IPS-11a (cell line): ENCODE measurements around the gene PGAP2.
"Not testable (repeated sequence)": the region's sequence is repeated elsewhere in the genome, so short reads cannot be mapped to it uniquely, and the experiment has no call there.

Source experiments
- H3K4me3 ChIP-seq: one replicate; pipeline ENCODE4 v1.5.1; 2013; ENCODE audit warnings: low read depth, low read length, control low read depth

PGAP2 gene

DNA sequence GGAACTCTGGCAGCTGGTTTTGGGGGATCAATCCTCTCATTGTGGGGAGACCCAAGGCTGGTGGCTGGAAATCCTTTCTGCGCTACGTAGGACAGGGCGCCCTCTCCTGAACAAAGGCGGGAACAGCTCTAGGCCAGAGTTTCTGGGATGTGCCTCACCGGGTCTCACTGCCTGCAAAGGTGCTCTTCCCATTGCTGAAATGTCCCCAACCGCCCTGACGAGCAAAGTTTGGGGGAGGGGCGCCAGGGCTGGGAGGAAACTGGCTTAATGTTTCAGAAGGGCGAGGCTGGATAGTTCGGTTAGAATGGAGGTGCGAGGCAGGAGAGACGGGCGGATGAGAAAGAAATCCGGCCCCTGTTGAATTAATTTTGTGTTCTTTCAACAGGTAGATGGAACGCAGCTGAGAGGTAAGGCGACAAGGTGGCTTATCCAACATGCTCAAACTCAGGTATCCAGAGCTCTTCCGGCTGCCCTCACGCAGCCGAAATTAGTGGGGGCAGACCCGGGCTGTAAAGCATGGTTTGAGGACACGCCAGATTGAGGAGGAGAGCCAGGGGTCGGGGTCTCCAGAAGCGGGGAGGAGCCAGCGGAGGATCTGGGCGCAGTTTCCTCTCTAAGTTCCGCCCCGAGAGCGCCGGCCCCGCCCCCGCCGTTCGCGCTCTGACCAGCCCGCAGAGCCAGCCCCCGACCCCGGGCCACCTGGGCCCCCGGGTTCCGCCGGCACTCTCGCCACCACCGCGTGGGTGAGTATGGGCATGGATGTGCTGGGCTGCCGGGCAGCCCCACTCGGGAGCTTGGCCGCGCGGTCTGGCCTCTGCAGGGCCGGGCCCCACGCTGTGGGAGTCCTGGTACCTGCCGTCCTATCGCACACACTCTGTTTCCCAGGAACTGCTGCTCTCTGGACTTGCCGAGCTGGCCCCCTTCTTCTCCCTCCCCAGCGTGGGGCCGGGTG is at the start of gene PGAP2:
TSS of gene PGAP2 (plus strand) at position 652 of the 952 bp plus-strand sequence. CDS start 2,700 bp downstream, outside the sequence.
- H3K4me3 ChIP-seq = peak within 1 kb of the TSS; percentile 56

DNA sequence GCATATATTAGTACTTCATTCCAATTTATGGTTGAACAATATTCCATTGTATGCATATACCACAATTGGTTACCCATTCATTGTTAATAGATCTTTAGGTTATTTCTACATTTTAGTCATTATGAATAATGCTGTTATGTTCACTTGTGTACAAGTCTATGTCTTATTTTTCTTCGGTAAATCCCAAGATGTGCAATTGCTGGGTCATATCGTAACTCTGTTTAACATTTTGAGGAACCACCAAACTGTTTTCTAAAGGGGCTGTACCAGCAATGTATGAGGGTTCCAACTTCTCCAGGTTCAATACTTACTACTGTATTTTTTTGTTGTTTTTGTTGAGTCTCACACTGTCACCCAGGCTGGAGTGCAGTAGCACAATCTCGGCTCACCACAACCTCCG is 44.1 kb upstream of the PGAP2 start:
- H3K4me3 ChIP-seq = no peak overlapping the region

DNA sequence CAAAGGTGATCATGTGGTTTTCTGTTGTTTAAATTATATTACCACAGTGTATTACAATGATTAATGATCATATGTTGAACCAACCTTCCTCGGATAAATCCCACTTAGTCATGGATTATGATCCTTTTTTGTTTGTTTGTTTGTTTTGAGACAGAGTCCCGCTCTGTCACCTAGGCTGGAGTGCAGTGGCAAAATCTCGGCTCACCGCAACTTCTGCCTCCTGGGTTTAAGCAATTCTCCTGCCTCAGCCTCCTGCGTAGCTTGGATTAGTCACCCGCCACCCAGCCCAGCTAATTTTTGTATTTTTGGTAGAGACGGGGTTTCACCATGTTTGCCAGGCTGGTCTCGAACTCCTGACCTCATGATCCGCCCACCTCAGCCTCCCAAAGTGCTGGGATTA is 41.5 kb upstream of the PGAP2 start:
- not testable (repeated sequence) for H3K4me3 ChIP-seq

DNA sequence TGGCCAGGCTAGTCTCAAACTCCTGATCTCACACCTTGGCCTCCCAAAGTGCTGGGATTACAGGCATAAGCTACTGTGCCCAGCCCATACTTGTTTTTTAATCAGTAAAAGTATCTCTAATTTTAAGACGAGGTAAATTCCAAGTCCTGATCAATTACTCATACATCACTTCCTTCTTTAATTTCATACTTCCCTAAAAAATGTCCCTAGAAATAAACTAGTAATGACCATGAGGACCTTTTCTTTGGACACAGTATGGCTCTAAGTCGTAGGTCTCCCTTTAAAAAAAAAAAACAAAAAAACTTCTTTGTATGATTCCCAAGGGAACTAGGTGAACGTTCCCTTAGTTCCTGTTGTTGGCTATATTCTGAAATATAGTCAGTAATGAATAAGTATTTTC is 40.8 kb upstream of the PGAP2 start:
- H3K4me3 ChIP-seq = no peak overlapping the region

DNA sequence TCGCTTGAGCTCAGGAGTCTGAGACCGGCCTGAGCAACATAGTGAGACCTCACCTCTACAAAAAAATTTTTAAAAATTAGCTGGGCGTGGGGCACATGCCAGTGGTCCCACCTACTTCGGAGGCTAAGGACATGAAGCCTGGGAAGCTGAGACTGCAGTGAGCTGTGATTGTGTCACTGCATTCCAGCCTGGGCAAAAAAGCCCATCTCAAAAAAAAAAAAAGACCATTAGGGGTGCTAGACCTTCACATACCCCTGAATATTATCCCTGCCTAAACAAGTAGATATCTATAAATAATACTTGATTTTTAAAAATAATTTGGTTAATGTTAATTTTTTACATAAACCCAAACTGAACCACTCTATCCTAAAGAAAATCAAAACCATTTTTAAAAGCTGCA is 35.2 kb upstream of the PGAP2 start:
- H3K4me3 ChIP-seq = no peak overlapping the region

DNA sequence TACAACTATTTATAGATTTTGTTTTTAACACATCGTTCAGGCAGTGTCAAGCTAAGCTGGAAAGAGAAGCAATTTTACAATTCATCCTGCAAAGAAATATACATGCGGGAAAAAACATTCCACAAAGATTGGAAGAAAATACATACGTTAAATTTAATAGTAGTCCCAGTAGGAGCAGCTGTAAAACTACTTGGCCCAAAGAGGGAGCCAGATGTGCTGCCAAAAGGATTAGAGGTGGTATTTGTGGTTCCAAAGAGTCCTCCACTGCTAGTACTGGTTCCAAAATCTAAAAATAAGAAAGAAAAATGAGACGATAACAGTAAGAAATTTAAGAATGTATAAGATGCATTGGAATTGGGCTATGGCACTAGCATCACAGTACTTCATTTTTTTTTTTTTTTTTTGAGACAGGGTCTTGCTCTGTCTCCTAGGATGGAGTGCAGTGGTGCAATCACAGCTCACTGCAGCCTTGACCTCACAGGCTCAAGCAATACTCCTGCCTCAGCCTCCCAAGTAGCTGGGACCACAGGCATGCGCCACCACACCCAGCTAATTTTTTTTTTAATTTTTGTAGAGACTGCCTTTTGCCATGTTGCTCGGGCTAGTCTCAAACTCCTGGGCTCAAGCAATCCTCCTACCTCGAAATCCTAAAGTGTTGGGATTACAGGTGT is 32.5 kb upstream of the PGAP2 start:
- no peak overlapping the region for H3K4me3 ChIP-seq

DNA sequence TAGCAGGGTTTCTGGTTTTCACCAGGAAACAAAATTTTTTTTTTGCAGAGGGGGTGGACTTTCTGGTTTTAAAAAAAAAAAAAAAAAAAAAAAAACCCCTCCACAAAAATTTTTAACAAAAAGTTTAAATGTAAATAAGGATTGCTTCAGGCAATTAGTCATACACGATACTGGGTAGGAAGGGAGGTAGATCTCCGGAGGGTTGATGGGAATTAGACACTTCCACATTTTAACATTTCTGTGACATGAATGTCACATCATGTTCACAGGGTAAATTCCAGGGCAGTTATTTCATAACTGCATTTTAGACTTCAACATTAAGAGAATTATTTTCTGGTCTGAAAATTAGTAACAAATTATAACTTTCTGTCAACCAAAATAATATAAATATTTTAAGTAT is 26.9 kb upstream of the PGAP2 start:
- no peak overlapping the region for H3K4me3 ChIP-seq

DNA sequence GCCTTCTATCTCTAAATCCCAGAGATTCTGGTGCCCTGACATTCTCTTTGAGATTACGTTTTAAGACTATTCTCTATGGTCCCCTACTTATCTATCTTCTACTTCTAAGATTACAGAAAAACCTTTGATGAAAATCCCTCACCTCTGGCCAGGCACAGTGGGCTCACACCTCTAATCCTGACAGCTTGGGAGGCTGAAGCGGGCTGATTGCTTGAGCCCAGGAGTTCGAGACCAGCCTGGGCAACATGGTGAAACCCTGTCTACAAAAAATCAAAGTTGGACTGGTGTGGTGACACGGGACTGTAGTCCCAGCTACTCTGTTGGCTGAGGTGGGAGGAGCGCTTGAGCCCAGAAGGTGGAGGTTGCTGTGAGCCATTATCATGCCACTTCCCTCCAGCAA is 25.4 kb upstream of the PGAP2 start:
- no peak overlapping the region for H3K4me3 ChIP-seq

DNA sequence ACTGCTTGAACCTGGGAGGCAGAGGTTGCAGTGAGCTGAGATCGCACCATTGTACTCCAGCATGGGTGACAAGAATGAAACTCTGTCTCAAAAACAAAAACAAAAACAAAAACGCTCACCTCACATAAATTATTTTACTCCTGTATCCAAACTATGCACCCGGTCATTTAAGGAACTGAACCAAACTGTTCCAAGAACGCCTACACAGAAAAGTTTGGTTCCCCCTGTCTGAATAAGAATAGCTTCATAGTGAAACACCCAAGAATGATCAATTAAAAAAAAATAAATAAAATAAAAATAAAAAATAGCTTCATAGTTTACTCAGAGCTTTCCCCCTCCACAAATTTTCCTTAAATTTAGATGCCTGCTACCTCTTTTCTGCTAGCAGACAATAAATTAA is 24.7 kb upstream of the PGAP2 start:
- no peak overlapping the region for H3K4me3 ChIP-seq

DNA sequence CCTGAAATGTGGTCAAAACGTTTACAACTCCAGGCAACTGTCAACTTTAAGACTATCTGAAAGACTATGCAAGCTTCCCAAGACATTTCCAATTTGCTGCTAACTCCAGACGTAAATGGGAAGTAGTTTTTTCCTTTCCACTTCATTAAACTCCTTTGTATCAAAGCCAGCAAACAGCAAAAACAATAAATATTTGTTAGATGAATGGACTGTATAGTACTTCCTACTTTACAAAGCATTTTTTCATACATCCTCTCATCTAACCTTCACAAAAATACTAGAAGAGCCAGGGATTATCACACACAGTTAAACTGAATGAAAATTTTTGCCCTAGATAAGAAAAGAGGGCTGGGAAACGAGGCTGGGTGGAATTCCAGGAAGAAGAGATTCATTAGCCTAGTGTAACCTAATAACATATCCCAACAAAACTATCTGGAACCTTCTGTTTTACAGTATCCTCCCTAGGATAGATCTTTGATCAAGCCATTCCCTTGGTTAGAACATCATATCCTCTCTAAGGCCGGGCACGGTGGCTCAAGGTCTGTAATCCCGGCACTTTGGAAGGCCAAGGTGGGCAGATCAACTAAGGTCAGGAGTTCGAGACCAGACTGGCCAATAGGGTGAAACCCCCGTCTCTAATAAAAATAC is 21.5 kb upstream of the PGAP2 start:
- H3K4me3 ChIP-seq = no peak overlapping the region

DNA sequence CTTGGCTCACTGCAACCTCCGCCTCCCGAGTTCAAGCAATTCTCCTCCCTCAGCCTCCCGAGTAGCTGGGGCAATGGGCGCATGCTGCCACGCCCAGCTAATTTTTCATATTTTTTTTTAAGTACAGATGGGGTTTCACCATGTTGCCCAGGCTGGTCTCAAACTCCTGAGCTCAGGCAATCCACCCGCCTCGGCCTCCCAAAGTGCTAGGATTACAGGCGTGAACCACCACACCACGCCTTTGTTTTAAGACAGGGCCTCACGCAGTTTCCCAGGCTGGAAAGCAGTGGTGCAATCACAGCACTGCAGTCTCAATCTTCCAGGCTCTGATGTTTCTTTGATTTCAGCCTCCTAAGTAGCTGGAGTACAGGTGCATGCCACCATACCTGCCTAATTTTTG is 14.0 kb upstream of the PGAP2 start:
- not testable (repeated sequence) for H3K4me3 ChIP-seq

DNA sequence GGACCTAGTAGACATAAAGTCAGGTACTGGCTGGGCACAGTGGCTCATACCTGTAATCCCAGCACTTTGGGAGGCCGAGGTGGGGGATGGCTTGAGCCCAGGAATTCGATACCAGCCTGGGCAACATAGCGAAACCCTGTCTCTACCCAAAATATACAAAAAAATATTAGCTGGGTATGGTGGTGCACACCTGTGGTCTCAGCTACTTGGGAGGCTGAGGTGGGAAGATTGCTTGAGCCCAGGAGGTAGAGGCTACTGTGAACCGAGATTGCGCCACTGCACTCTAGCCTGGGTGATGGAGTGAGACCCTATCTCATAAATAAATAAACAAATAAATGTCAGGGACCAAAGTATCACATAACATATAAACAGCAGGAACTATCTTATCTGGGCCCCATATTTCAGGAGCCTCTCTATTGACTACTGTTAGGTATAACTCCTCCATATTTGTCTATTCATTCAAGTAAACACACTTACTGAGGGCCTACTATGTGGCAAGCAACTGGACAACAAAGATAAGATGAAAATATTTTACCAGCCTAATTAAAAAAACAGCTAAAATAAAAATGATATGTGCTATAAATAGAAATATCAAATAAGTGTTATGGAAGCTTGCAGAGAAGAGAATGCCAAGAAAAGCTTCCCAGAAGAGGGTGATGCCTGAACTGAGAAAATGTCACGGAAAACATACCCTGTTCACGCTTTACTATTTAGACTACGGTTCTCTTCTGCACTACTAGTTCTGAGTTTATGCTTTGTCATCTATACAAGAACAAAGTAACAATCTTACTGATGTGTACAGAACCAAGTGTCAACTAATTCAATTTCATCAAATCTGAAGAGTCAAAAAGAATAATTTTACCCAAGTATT is 13.0 kb upstream of the PGAP2 start:
- H3K4me3 ChIP-seq = peak overlapping the region; percentile 66

DNA sequence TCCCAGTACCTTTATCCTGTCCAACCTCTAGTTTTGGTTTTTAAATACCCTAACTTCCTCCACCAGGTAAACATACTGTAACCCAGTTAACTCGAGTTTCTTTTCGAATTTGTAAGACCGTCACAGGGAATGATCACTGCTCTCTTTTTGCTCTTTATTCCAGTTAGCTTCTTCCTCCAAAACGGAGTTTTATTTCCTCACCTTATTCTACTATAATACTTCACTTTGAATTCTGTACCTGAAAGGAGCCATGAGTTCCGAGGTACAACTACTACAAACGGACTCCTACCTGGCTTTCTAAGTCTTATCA is 12.4 kb upstream of the PGAP2 start:
- H3K4me3 ChIP-seq = peak overlapping the region; percentile 66

DNA sequence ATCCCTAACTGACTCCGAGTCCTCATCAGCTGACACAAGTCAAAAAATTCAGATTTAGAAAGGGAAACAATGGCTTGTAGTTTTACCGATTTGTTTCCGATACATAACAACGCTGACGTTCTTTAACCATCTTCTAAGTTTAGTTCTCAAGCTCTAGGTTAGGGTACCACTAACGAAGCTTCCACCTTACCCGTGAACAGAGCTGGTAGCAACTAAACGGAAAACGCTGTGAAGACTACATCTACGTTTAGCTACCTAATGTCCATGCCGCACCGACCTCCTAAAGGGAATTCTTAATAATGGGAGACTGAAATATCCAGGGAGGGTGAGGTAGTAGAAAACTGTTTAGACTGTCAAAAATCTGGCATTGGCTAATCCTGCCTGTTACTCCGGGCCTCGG is 12.0 kb upstream of the PGAP2 start:
- peak overlapping the region; percentile 66 for H3K4me3 ChIP-seq

DNA sequence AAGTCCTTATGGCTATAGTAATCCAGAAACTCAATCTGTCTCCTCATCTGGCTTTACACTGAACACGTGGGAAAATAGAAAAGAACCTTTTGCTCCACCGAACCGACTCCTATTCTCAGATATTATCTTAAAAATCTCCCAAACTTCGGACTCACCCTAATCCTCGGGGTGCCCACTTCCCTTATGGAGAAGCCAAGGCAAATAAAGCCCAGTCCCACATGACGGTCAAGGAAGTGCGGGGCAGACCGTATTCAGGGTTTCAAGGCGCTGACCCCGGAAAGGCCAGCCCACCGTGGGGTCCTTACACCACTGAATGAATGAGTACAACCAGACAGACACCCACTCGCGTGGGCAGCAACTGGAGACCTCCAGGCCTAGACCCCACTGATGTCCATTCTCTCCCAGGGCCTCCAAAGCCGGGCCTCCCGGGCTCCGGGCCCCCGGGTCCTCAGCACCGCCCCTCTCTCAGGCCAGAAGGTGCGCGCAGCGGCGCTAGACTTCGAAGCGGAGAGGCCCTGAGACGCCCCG is 11.5 kb upstream of the PGAP2 start:
- H3K4me3 ChIP-seq = peak overlapping the region; percentile 66

DNA sequence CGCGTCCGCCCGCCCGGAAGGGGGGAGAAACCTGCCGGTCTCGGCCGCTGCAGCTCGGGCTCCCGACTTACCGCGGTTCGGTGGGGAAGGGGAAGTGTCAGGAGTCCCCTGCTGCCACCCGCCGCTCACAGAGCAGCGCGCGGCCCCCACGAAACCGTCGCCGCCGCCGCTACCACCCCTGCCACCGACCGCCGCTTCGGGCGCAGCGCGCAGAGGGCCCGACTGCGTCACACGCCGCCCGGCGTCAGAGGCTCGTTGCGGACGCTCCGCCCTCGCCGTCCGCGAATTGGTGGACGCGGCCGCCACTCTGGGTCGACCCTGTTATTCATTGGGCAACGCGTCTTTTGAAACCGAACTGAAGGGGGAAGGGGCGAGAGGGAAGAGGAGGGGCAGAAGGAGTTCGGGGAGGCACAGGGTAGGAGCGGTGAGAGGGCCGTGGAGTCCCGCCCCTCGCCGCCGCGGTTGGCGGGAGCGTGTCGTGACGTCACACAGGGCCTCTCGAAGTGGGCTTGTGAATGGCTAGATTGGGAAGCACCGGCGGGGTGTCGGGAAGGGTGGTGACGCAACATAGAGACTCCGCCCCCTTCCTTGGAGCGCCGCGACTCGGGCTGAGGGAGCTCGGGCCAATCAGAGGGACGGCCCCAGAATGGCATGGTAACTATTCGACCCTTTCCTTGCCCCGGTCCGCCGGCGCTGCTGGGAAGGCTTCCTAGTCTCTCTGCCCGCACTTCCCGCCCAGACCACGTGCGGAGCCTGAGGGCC is 10.8 kb upstream of the PGAP2 start, which contains the start of gene NUP98:
TSS of gene NUP98 (minus strand) at position 226 of the 762 bp plus-strand sequence. CDS start 15,437 bp downstream, outside the sequence.
- peak within 1 kb of the TSS; percentile 66 for H3K4me3 ChIP-seq

DNA sequence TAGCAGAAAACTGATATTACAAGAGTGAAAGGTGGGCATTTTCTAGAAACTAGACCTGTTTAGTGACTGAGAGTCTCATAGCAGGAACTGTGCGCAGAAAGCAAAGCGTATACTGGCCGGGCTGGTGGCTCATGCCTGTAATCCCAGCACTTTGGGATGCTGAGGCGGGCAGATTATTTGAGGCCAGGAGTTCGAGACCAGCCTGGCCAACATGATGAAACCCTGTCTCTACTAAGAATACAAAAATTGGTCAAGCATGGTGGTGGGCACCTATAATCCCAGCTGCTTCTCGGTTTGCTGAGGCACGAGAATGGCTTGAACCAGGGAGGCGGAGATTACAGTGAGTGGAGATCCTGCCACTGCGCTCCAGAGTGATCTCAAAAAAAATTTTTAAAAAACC is 9.2 kb upstream of the PGAP2 start:
- H3K4me3 ChIP-seq = no peak overlapping the region

DNA sequence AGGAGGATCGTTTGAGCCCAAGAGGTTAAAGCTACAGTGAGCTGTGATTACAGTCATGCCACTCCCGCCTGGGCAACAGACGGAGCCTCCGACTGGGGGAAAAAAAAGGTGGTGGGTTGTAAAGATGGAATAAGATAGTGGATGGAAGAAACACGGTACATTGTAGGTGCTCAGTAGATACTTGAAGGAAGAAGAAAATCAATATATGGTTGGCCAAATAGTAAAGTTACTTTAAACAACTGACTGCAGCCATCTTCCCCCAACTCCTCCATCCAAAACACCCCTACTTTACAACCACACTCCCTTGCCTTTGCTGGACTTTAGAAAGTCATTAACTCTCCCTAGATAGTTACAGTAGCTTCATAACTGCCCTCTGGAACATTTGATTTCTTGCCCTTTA is 8.5 kb upstream of the PGAP2 start:
- no peak overlapping the region for H3K4me3 ChIP-seq

DNA sequence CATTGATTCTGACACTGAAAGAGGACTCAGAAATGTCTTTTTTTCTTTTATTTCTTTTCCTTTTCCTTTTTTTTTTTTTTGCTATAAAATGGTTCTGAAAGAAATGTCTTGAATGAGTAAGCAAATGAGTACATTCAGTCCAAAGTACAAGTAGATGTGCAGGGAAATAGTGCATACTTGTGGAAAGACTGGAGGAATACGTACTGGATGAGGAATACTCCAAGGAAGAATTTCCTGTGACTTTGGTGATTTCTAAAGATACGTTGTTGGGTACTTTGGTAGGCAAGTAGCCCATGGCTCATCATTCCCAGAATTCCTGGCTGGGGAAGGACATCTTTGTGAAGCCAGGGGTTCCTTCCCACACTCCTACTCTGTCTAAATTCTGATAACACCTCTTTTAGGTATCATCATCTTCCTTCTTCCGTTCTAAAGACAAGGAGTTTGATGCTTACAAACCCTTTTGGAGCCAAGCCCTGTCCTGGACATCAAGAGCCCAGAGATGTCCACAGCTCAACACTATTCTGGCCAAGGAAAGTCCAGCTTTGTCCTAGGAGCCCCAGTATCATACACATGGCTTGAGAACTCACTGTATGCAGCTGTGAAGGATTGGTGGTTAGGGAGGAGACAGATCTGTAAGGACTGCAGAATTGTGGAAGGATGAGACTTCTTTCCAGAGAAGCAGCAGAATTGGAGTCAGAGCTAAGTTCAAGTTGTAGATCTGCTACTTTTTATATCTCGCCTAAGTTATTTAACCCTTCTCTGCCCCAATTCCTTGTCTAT is 6.2 kb upstream of the PGAP2 start:
- H3K4me3 ChIP-seq = no peak overlapping the region
